ENCODE data around the gene PDE4DIP.
"Not testable (repeated sequence)": the region's sequence is repeated elsewhere in the genome, so short reads cannot be mapped to it uniquely, and the experiment has no call there.

PDE4DIP gene

DNA sequence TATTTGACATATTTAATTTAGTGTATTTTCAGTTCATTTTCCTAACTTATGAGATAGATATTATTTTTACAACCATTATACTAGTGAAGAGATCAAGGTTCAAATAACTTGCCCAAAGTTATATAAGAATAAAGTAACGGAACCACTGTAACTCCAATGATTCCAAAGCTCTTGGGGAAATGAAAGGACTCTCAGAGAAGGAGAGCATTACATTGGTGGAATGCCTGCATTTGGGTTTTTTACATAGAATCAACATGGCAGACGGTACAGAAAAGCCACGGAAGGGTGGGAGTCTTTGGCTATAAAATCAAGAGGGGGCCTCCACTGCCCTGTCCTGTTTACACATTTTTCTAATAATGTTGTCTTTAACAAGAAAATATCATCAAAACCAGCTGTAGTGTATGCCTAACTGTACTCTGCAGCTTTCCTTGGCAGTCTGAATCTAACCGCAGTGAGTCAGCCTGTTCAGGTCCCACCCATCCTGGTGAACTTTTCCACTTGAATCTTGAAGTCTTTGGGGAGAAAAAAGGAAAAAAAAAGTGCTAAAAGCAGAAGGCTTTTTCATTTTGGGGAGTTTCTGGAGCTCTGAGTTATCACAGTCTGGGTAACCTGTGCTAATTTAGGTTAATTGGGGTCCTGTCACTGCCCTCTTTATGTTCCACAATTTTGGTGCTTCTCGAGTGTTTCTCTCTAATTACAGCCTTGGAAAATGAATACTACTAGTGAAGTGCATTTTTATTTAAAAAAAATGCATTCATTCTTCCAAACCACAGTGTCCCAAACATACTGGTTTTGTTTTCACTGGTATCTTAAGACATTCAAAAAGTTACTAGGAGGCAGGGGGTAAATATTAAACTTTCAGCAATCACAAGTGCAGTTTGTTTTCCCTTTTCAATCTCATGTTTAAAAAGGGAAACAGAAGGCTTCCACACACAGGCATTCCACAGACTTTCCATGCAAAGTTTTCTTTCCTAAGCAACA is 30.5 kb downstream of the PDE4DIP start:
- not testable (repeated sequence) for DNase-seq (ENCODE audit: low read depth)

GRCh38 chr1:148879812-148880416 is 35.7 kb downstream of the PDE4DIP start:
- not testable (repeated sequence) for DNase-seq (ENCODE audit: low read depth)

GRCh38 chr1:148881261-148881660 is 37.0 kb downstream of the PDE4DIP start:
- DNase-seq (ENCODE audit: low read depth) = not testable (repeated sequence)

- DNase-seq (ENCODE audit: low read depth) = not testable (repeated sequence)
Observed at GRCh38 chr1:148885219-148885618, 41.0 kb downstream of the PDE4DIP start.

DNA sequence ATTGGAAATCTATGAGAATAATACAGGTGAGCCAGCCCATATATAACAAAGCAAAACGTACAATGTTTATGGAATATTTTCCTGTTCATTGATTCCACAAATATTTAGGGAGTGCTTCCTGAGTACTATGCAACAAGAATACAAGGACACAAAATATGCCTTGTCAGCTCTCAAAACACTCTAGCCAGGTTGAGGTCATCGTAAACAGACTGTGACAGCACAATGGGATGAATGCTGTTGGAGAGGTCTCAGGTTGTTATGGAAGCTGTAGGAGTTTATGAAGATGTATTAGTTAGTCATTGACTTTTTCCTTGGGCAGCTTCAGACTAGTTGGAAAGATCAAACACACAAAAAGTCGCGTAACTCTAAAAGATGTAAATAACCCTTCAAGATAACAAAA is 42.1 kb downstream of the PDE4DIP start:
- DNase-seq (ENCODE audit: low read depth) = not testable (repeated sequence)

DNA sequence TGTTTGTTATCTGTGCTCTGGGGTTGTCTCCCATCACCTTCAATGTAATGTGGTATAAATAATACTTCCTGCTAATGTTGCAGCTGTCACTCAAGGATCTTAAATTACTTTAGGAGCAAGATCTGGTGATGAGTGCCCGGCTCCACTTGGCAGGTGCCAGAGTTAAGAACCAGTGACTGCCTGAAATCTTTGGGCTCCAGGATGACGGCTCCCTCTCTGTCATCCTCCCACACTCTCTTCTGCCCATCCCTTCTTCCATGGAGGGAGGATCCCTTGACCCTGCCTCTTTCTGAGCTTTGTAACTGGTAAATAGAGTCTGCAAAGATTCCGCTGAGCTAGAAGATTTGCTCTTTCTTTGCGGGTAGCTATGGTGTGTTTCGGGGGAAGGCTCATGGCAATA is 44.4 kb downstream of the PDE4DIP start:
- DNase-seq (ENCODE audit: low read depth) = not testable (repeated sequence)

GRCh38 chr1:148889267-148890074 is 45.2 kb downstream of the PDE4DIP start:
- not testable (repeated sequence) for DNase-seq (ENCODE audit: low read depth)

DNA sequence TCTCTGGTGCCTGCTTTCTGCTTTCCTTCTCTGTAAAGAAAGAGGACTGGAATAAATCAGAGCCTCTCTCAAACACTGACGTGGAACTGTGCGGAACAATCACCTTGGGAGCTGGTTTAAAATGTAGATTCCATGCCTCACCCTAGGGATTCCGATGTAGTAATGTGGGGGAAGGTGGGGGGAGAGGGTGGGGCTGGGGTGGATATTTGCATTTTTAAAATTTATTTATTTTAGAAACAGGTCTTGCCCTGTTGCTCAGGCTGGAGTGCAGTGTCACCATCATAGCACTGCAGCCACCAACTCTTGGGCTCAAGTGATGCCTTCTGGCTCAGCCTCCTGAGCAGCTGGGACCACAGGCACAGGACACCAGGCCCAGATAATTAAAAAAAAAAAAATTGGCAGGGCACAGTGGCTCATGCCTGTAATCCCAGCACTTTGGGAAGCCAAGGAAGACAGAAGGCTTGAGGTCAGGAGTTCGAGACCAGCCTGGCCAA is 45.9 kb downstream of the PDE4DIP start:
- DNase-seq (ENCODE audit: low read depth) = not testable (repeated sequence)

GRCh38 chr1:148894360-148895352 is 50.4 kb downstream of the PDE4DIP start:
- not testable (repeated sequence) for DNase-seq (ENCODE audit: low read depth)

DNA sequence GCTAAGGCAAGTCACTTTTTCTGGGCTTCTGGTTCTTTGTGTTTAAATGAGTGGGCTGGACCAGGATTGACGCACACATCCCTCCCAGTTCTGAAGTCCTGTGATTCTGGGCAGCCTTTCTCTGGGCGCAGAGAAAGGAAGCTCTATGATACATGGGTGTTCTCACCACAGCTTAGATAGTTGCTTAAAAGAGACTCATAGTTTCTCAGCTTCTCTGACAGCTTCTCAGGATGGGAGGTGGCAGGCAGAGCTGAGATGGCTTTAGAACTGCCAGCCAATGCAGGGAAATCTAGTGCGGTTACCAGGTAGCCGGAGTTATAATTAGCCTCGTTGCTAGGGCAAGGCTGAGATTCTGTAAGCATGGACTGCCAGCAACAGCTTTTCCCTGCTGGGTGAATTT is 55.8 kb downstream of the PDE4DIP start:
- not testable (repeated sequence) for DNase-seq (ENCODE audit: low read depth)

- not testable (repeated sequence) for DNase-seq (ENCODE audit: low read depth)
Observed at GRCh38 chr1:148900691-148901090, 56.5 kb downstream of the PDE4DIP start.

- DNase-seq (ENCODE audit: low read depth) = not testable (repeated sequence)
Observed at GRCh38 chr1:148901150-148901952, 57.1 kb downstream of the PDE4DIP start.

- DNase-seq (ENCODE audit: low read depth) = not testable (repeated sequence)
Observed at GRCh38 chr1:148901953-148902341, 57.7 kb downstream of the PDE4DIP start.

- not testable (repeated sequence) for DNase-seq (ENCODE audit: low read depth)
Observed at GRCh38 chr1:148909219-148909826, 65.1 kb downstream of the PDE4DIP start.

DNA sequence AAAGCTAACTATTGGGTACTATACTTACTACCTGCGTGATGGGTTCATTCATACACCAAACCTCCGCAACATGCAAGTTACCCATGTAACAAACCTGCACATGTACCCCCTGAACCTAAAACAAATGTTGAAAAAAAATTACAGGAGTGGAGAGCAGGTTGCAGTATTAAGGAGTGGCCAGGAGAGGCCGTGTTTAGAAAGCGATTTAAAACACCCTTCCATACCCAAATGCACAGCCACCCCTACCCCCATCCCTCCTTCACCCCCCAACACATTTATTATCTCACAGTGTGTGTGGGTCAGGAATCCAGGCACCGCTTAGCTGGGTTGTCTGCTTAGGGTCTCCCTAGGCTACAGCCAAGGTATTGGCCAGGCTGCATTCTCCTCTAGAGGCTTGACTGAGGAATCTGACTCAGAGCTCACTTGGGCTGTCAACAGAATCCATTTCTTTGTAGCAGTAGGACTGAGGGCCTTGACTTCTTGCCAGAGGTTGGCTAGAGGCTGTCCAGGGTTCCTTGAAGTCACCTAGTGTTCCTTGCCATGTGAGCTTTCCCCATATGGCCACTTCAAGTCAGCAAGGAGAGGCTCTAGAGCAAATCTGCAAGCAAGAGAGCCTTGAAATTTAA is 67.2 kb downstream of the PDE4DIP start:
- DNase-seq (ENCODE audit: low read depth) = not testable (repeated sequence)

DNA sequence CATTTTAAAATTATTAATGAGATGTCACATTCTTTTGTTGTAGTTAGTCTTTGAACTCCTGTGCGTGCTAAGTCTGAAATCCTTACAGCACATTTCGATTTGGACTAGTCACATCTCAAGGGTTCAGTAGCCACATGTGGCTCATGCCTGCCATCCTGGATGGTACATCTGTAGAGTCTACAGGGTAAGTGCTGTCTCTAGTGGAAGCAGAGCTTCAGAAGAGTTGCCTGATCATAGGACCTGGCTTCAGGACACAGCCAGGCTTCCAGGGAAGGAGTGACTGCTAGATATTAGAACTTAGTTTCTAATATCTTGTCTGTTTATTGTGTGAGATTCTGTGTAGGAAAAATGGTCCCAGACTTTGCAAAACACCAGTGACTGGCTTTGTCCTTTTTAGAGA is 72.0 kb downstream of the PDE4DIP start:
- DNase-seq (ENCODE audit: low read depth) = not testable (repeated sequence)

- DNase-seq (ENCODE audit: low read depth) = not testable (repeated sequence)
Observed at GRCh38 chr1:148916695-148917348, 72.6 kb downstream of the PDE4DIP start.

DNA sequence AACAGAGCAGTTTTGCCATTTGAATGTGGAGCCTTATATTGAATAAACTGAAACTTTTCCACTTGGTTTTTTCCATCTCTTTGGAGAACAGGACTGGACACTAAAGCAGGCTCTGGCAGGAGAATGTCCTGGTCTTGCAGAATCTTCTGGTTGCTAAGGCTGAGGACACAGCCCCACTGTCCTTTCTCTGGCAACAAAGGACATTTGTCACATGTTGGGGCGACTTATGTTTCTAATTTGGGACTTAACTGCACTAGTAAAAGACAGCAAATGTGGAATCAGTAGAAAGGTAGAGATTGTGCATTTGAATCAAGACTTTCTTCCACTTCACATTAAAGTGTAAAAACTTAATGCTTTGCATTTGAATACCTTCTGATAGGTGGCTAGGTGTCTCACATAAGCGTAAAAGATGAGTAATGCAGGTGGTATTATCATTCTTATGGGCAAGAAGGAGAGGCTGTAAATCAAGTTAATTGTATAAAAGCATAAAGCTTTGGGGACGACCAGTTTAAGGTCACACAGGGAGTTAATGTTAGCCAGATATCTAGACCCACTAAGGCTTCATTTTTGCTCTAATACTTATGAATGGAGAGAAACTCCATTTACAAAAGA is 74.7 kb downstream of the PDE4DIP start:
- DNase-seq (ENCODE audit: low read depth) = not testable (repeated sequence)
